ENCODE results near the gene SLC6A6.

Gene SLC6A6

GRCh38 chr3:14422016-14422963 lies 19.9 kb downstream of the SLC6A6 start:
- peak; percentile 43 for DNase-seq

DNA sequence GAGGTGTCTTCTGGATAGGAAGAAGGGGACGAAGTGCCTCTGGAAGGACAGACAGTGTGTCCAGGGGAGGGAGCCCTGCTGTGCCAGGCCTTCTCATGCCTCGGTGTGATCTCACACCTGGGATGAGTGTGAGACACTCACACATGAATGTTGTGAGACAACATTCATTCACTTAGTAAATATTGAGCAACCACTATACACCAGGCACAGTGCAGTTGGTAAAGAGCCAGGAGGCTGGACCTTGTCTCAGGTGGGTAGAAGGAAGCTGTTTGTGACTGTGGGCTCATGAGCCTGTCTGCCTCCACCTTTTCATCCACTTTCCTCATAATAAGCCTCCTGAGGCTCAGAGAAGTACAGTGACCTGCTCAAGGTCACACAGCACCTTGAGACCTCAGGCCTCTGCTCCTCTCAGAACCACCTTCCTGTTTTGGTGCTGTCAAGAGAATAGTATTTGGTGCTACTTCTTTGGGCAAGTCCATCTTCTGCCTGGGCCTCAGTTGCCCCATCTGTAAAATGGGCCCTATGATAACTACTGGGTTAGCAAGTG lies 20.9 kb downstream of the SLC6A6 start:
- DNase-seq = peak; percentile 14

DNA sequence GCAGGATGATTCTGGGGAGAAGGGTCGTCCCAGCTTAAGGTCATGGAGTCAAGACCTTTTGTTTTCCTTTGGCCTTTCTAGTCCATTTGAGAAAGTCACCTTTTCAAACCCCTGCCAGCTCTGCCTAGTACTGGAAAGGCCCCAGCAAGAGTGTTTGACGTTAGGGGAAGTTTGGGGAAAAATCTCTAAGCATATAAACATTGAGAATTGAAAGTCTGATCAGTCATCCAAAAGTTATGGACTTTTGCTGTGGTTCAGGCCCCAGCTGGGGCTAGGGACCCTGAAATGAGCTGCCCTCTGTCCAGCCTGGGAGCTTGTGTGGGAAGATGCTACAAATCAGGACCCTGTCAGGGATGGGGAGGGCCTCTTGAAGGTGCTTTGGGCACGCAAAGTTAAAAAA lies 21.6 kb downstream of the SLC6A6 start:
- DNase-seq = no peak

DNA sequence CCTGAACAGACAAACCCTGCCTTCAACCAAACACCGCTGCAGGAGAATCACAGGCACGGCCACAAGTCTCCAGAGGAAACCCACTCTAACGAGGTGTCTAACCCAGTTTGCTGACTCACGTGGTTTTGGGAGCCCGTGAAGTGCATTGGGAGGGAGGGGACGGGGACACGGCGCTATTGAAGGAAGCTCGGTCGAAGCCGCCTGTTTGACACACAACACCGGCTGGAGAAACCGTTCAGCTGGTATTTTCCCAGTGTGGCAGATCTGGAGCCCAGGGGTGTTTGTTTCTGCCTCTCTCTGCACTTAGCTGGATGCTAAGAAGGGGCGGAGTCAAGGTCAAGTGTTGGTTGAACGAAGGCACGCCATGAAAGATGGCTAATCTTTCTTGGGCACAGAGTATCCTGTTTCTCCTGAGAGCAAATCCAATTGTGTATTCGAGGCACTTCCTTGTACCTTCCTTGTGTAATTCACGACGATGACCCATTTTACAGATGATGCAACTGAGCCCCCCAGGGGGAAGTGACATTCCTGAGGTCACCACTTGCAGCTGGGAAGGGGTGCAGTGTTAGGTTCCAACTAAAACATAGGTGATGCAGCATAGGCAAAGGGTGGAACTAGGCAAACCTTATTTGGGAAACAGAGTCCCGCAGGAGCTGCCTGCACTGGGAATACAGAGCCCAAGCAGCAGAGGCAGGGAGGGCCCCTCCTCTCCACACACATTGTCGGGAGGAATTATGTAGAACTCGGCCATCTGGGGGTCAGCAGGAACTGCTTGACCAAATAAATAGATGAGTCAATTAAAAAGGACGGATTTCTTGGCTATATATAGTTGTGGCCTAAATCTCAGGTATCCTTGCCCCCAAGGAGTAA lies 22.5 kb downstream of the SLC6A6 start:
- peak; percentile 33 for DNase-seq

DNA sequence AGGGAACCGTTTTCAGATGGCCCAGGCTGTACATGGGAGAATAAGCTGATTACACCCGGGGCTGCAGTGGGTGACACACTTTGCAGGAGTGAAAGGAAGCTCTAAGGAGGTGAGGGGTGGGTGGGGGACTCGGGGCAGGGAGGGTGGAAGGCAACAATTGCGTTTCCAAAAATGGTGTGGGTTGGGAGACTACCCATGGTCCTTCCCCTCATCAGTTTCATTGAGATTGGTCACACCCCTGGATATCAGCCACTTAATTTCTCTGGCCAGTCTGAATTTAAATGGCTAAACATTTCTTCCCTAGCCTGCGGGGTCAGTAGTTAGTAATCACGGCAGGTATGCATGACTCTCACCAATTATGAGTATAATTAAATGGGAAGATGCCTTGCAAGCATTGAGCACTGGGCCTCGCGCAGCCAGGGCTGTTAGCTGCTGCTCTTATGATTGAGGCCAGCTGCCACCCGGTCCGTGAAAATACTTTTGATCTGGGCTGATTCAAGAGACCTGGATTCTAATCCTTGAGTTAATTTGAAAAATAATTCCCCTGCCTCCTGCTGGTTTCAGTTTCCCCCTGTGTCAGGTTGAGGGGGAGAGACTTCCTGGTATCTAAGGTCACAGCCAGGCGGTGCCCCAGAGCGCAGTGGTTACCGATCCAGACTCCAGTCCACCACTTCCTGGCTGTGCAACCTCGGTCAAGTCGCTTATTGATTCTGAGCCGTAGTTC lies 23.3 kb downstream of the SLC6A6 start:
- no peak for DNase-seq

GRCh38 chr3:14426305-14426620 lies 23.9 kb downstream of the SLC6A6 start:
- no peak for DNase-seq

- peak; percentile 12 for DNase-seq
Measured at GRCh38 chr3:14428087-14429033, 26.0 kb downstream of the SLC6A6 start.

DNA sequence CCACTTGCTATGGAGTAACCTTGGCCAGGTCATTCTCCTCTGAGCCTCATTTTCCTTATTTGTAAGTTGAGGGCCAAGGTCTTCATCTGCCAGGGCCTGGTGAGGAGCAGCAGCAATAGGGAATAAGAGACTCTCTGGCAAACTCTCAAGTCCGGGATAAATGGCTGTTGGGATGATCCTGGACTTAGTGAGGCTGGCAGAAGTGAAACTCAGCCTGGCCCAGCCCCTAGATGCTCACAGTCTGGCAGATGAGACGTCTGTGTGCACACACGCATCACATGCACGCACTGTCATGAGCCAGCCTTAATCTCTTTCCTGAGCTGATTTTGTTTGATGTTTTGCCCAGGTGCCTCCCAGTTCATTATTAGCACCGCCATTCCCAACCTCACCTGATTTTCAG lies 26.8 kb downstream of the SLC6A6 start:
- no peak for DNase-seq

DNA sequence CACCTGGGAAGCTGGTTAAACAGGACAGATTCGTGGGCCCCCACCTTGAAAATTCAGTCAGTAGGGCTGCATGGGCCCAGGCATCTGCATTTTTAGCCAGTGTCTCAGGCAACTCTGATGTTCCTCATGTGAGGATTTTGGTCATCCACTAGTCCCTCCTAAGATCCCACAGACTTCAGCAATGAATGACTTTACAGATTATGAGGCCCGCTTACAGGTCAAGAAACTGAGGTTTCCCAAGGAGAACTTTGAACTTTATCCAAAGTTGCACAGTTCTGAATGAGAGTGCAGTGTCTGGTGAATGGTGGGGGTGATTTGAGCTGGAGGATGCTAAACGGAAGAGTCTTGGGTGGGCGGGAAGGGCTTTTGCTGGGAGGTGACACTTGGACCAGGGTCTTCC lies 27.2 kb downstream of the SLC6A6 start:
- no peak for DNase-seq

GRCh38 chr3:14430053-14430452 lies 27.6 kb downstream of the SLC6A6 start:
- no peak for DNase-seq

- DNase-seq = no peak
Measured at GRCh38 chr3:14430706-14431451, 28.5 kb downstream of the SLC6A6 start.

GRCh38 chr3:14431452-14431916 lies 29.1 kb downstream of the SLC6A6 start:
- no peak for DNase-seq

GRCh38 chr3:14431917-14432834 lies 29.8 kb downstream of the SLC6A6 start:
- peak; percentile 43 for DNase-seq

- no peak for DNase-seq
Measured at GRCh38 chr3:14433106-14433505, 30.7 kb downstream of the SLC6A6 start.

- DNase-seq = peak; percentile 41
Measured at GRCh38 chr3:14434126-14434497, 31.7 kb downstream of the SLC6A6 start.

DNA sequence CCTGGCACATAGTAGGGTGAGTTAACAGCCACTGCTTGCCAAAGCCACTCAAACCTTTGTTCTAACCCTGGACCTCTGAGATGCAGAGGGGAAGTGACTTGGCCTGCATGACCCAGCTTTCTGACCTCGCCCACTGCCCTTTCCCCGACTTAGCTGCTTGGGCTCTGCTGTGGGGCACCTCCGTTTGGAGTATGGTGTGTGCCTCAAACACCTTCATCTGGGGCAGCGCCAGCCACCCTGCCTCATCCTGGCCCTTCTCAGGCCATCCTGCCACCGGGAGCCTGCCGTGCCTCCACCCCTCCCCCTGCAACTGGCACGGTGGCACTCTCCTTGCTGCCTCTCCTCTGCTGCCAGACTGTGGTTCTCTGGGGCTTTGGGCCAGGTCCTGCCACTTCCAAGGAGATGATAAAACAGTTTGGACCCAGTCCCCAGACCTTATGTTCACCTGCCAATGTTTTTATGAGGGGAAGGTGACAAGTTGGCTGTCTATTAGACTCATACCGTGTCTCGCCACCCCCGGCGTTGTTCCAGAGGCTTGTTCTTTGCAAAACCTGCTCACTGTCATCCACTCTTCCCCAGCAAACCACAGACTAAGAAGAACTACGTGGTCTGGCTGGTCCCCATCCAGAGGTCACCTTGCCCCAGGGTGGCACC lies 32.2 kb downstream of the SLC6A6 start:
- DNase-seq = peak; percentile 15

- no peak for DNase-seq
Measured at GRCh38 chr3:14435175-14436014, 33.0 kb downstream of the SLC6A6 start.

DNA sequence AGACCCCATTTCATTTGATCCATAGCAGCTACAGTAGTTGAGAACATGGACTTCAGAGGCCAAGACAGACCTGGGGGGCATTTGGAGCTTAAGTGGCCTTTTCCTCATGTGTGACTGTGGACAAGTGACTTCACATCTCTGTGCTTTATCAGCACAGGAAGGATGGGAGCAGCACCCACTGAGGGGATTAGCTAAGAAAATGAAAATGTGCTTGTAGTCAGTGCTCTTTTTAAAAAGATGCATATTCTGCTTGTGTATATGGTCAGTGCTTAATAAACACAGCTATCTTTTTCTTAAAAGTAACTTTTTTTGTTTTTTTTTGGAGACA lies 34.5 kb downstream of the SLC6A6 start:
- DNase-seq = no peak

Measured in DMS79 treated with DMSO at 0.1 percent for 48 hours (cell line).